HT1080 (cell line): ENCODE results near the gene ZNF18. TPM values are rescaled to one million over a fixed set of nuclear protein-coding genes. Genes with fewer than 3 reads are reported as not detected.
A peak's percentile ranks its signal among the peaks of the same experiment; 100 is the strongest.
"Not testable (repeated sequence)": the region's sequence is repeated elsewhere in the genome, so short reads cannot be mapped to it uniquely, and the experiment has no call there.

Experiments
- DNase-seq: peaks from one replicate; pipeline ENCODE4 v3.0.0-alpha.2; 2015; ENCODE audit warnings: low read depth
- total RNA-seq: library from RNA; depleted of rRNA; stranded (reverse); fragments of >200 nt; shearing (Covaris generic); gene quantifications from 2 replicates; pipeline ENCODE4 v1.2.3, GENCODE V29; 2014

ZNF18 gene
- total RNA-seq, 1 experiment from 2014 or later: 5.7 TPM

GRCh38 chr17:11986942-11987329 is 10.3 kb downstream of the ZNF18 start:
- DNase-seq: peak; percentile 54

GRCh38 chr17:11986179-11986941 is 10.9 kb downstream of the ZNF18 start:
- no peak for DNase-seq

- DNase-seq: no peak
Observed at GRCh38 chr17:11981862-11982261, 15.4 kb downstream of the ZNF18 start.

GRCh38 chr17:11980813-11981212 is 16.5 kb downstream of the ZNF18 start:
- DNase-seq: no peak

GRCh38 chr17:11979795-11980194 is 17.5 kb downstream of the ZNF18 start:
- no peak for DNase-seq

GRCh38 chr17:11972741-11973140 is 24.5 kb downstream of the ZNF18 start:
- not testable (repeated sequence) for DNase-seq

- DNase-seq: no peak
Observed at GRCh38 chr17:11969565-11969964, 27.7 kb downstream of the ZNF18 start.

GRCh38 chr17:11954936-11955335 is 42.3 kb downstream of the ZNF18 start:
- no peak for DNase-seq

GRCh38 chr17:11953924-11954323 is 43.4 kb downstream of the ZNF18 start:
- no peak for DNase-seq

- no peak for DNase-seq
Observed at GRCh38 chr17:11952610-11953009, 44.7 kb downstream of the ZNF18 start.

- DNase-seq: no peak
Observed at GRCh38 chr17:11950771-11951519, 46.3 kb downstream of the ZNF18 start.

- not testable (repeated sequence) for DNase-seq
Observed at GRCh38 chr17:11949571-11949970, 47.7 kb downstream of the ZNF18 start.

- DNase-seq: peak; percentile 78
Observed at GRCh38 chr17:11948789-11949188, 48.5 kb downstream of the ZNF18 start.

- DNase-seq: peak; percentile 78
Observed at GRCh38 chr17:11944587-11944986, 52.7 kb downstream of the ZNF18 start.

GRCh38 chr17:11943759-11944347 is 53.4 kb downstream of the ZNF18 start:
- DNase-seq: no peak

- DNase-seq: not testable (repeated sequence)
Observed at GRCh38 chr17:11943086-11943485, 54.2 kb downstream of the ZNF18 start.

- no peak for DNase-seq
Observed at GRCh38 chr17:11940904-11941303, 56.4 kb downstream of the ZNF18 start.

- DNase-seq: peak; percentile 32
Observed at GRCh38 chr17:11935734-11936406, 61.4 kb downstream of the ZNF18 start.

- DNase-seq: no peak
Observed at GRCh38 chr17:11932337-11932898, 64.9 kb downstream of the ZNF18 start.

- DNase-seq: no peak
Observed at GRCh38 chr17:11928436-11928835, 68.8 kb downstream of the ZNF18 start.
